ENCODE measurements around the gene PPAN.

PPAN gene

DNA sequence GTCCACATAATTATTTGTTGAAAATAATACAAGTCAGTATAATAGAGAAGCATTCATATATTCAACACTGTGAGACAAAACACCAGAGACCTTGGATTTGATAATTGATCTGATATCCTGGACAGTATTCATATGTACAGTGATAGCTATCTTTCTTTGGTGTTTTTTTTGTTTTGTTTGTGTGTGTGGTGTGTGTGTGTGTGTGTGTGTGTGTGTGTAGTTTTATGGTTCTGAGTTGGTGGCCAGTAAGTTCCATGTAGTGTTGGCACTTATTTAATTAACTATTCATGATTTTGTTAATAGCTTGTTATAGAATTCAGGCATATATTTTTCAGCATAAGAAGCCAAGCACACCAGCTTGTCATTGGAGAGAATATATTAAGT is 2.0 kb upstream of the PPAN start:
- TF ChIP-seq OSR1 (CRISPR knock-in tag; IDR thresholded peaks at IDR 0.05), result no peak
- TF ChIP-seq RARB (CRISPR knock-in tag; IDR thresholded peaks at IDR 0.05), result no peak
- TF ChIP-seq ZNF565 (CRISPR knock-in tag; conservative IDR thresholded peaks at IDR 0.05; ENCODE audit: low read depth), result no peak
- ATAC-seq, result no peak

DNA sequence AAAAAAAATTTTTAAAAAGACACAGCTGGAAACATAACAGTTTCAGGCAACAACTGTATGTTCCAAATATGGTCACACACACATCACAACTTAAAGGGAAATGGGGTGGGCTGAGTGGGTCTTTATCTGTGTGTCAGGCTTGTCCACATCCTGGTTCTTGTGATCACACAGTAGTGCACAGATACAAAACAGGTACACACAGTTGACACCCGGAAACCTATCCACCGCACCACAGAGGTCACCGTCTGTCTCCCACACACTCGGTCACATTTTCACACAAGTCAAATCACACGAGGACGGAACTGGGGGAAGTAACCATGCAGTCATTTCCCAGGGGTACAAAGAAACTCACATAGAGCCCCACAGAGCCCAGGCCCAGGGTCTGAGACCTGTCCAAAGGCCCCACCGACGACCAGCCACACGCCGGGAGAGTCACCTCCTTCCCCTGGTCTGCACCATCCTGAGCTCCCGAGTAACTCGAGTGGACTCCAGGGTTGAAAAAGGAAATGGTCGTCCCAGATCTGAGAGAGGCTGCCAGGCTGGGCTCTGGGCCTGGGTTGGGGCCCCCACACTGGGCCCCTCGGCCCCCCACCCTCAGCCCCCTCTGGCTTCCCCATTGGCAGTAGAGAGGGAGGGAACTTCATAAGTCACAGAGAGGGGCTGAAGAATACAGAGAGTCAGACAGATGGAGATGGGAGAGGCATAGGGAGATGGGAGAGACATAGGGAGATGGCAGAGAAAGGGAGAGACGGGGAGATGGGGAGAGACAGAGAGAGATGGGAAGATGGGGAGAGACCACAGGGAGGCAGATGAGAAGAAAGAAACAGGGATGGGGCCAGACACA is 1.3 kb upstream of the PPAN start:
- TF ChIP-seq OSR1 (CRISPR knock-in tag; IDR thresholded peaks at IDR 0.05) (no peak), ZNF70 (CRISPR knock-in tag; IDR thresholded peaks at IDR 0.05) (no peak), ZFP30 (CRISPR knock-in tag; IDR thresholded peaks at IDR 0.05) (no peak), ZFP3 (CRISPR knock-in tag; IDR thresholded peaks at IDR 0.05) (no peak), PPARA (CRISPR knock-in tag; IDR thresholded peaks at IDR 0.05; ENCODE audit: borderline replicate concordance) (no peak), ZNF8 (CRISPR knock-in tag; IDR thresholded peaks at IDR 0.05) (no peak)
- TF ChIP-seq, protein P1, sequence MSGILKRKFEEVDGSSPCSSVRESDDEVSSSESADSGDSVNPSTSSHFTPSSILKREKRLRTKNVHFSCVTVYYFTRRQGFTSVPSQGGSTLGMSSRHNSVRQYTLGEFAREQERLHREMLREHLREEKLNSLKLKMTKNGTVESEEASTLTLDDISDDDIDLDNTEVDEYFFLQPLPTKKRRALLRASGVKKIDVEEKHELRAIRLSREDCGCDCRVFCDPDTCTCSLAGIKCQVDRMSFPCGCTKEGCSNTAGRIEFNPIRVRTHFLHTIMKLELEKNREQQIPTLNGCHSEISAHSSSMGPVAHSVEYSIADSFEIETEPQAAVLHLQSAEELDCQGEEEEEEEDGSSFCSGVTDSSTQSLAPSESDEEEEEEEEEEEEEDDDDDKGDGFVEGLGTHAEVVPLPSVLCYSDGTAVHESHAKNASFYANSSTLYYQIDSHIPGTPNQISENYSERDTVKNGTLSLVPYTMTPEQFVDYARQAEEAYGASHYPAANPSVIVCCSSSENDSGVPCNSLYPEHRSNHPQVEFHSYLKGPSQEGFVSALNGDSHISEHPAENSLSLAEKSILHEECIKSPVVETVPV (CRISPR knock-in tag; IDR thresholded peaks at IDR 0.05), result no peak
- TF ChIP-seq, protein P2, sequence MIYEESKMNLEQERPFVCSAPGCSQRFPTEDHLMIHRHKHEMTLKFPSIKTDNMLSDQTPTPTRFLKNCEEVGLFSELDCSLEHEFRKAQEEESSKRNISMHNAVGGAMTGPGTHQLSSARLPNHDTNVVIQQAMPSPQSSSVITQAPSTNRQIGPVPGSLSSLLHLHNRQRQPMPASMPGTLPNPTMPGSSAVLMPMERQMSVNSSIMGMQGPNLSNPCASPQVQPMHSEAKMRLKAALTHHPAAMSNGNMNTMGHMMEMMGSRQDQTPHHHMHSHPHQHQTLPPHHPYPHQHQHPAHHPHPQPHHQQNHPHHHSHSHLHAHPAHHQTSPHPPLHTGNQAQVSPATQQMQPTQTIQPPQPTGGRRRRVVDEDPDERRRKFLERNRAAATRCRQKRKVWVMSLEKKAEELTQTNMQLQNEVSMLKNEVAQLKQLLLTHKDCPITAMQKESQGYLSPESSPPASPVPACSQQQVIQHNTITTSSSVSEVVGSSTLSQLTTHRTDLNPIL (CRISPR knock-in tag; IDR thresholded peaks at IDR 0.05; ENCODE audit: low read depth), result no peak
- TF ChIP-seq, protein P3, sequence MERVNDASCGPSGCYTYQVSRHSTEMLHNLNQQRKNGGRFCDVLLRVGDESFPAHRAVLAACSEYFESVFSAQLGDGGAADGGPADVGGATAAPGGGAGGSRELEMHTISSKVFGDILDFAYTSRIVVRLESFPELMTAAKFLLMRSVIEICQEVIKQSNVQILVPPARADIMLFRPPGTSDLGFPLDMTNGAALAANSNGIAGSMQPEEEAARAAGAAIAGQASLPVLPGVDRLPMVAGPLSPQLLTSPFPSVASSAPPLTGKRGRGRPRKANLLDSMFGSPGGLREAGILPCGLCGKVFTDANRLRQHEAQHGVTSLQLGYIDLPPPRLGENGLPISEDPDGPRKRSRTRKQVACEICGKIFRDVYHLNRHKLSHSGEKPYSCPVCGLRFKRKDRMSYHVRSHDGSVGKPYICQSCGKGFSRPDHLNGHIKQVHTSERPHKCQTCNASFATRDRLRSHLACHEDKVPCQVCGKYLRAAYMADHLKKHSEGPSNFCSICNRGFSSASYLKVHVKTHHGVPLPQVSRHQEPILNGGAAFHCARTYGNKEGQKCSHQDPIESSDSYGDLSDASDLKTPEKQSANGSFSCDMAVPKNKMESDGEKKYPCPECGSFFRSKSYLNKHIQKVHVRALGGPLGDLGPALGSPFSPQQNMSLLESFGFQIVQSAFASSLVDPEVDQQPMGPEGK (CRISPR knock-in tag; IDR thresholded peaks at IDR 0.05; ENCODE audit: borderline replicate concordance), result no peak
- TF ChIP-seq, protein P4, sequence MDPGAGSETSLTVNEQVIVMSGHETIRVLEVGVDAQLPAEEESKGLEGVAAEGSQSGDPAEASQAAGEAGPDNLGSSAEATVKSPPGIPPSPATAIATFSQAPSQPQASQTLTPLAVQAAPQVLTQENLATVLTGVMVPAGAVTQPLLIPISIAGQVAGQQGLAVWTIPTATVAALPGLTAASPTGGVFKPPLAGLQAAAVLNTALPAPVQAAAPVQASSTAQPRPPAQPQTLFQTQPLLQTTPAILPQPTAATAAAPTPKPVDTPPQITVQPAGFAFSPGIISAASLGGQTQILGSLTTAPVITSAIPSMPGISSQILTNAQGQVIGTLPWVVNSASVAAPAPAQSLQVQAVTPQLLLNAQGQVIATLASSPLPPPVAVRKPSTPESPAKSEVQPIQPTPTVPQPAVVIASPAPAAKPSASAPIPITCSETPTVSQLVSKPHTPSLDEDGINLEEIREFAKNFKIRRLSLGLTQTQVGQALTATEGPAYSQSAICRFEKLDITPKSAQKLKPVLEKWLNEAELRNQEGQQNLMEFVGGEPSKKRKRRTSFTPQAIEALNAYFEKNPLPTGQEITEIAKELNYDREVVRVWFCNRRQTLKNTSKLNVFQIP (CRISPR knock-in tag; IDR thresholded peaks at IDR 0.05; ENCODE audit: borderline replicate concordance, low read depth), result no peak
- no peak for ATAC-seq

DNA sequence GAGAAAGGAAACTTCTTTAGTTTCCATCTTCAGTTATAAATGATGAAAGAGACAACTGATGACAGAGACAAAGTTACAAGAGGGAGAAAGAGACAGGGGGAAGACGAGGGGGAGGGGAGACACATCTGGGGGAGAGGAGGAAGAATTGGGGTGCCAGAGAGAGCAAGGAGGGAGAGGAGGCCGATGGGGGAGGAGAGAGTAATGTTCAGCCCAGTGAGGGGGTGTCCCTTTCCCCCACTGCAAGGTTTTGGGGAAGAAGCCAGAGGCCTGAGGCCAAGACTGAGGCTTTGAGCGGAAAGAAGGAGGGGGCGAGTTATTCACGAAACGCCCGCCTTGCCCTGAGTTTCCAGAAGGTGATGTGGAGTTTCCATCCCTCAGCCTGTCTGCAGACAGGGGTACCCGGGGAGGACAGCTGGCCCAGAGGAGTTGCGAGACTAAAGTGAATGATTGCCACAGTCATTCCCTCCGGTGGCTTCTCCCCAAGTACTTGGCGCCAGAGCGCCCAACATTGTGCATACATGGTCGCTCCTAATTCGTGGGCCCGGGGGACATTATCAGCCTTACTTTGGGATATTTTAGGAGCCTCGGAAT is 558 bp upstream of the PPAN start:
- TF ChIP-seq CSDC2 (CRISPR knock-in tag; IDR thresholded peaks at IDR 0.05) (no peak), OSR1 (CRISPR knock-in tag; IDR thresholded peaks at IDR 0.05) (no peak)
- TF ChIP-seq, protein P1 (CRISPR knock-in tag; IDR thresholded peaks at IDR 0.05), result no peak
- TF ChIP-seq, protein P5, sequence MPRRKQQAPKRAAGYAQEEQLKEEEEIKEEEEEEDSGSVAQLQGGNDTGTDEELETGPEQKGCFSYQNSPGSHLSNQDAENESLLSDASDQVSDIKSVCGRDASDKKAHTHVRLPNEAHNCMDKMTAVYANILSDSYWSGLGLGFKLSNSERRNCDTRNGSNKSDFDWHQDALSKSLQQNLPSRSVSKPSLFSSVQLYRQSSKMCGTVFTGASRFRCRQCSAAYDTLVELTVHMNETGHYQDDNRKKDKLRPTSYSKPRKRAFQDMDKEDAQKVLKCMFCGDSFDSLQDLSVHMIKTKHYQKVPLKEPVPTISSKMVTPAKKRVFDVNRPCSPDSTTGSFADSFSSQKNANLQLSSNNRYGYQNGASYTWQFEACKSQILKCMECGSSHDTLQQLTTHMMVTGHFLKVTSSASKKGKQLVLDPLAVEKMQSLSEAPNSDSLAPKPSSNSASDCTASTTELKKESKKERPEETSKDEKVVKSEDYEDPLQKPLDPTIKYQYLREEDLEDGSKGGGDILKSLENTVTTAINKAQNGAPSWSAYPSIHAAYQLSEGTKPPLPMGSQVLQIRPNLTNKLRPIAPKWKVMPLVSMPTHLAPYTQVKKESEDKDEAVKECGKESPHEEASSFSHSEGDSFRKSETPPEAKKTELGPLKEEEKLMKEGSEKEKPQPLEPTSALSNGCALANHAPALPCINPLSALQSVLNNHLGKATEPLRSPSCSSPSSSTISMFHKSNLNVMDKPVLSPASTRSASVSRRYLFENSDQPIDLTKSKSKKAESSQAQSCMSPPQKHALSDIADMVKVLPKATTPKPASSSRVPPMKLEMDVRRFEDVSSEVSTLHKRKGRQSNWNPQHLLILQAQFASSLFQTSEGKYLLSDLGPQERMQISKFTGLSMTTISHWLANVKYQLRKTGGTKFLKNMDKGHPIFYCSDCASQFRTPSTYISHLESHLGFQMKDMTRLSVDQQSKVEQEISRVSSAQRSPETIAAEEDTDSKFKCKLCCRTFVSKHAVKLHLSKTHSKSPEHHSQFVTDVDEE (CRISPR knock-in tag; IDR thresholded peaks at IDR 0.05), result no peak
- ATAC-seq, result no peak

DNA sequence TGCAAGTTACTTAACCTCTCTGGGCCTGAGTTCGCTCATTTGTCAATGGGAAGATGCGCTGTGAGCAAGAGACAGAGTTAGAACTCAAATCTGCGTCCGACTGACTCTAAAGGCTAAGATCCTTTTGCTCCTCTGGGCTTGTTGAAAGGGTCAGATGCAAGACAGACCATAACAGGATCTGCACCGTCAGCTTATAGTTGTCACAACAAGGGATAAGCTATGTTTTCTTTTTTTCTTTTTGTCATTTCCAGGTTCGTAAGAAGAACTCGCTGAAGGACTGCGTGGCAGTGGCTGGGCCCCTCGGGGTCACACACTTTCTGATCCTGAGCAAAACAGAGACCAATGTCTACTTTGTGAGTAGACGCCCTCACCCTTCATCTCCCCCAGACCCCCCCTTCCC is 1.1 kb downstream of the PPAN start:
- ATAC-seq, result no peak
- TF ChIP-seq ZFP30 (CRISPR knock-in tag; IDR thresholded peaks at IDR 0.05), result no peak
- TF ChIP-seq SNAI2 (CRISPR knock-in tag; IDR thresholded peaks at IDR 0.05), result no peak
- no peak for TF ChIP-seq ZNF8 (CRISPR knock-in tag; IDR thresholded peaks at IDR 0.05)
- no peak for TF ChIP-seq TCF4 (CRISPR knock-in tag; IDR thresholded peaks at IDR 0.05; ENCODE audit: borderline replicate concordance)
- TF ChIP-seq GLIS3 (CRISPR knock-in tag; IDR thresholded peaks at IDR 0.05), result no peak
- TF ChIP-seq ZFP3 (CRISPR knock-in tag; IDR thresholded peaks at IDR 0.05), result no peak
- no peak for TF ChIP-seq ISL1 (CRISPR knock-in tag; IDR thresholded peaks at IDR 0.05)
- no peak for TF ChIP-seq BACH2 (CRISPR knock-in tag; IDR thresholded peaks at IDR 0.05; ENCODE audit: borderline replicate concordance)
- TF ChIP-seq, protein P1 (CRISPR knock-in tag; IDR thresholded peaks at IDR 0.05), result no peak
- TF ChIP-seq ZNF565 (CRISPR knock-in tag; conservative IDR thresholded peaks at IDR 0.05; ENCODE audit: low read depth), result no peak
- TF ChIP-seq, protein P2 (CRISPR knock-in tag; IDR thresholded peaks at IDR 0.05; ENCODE audit: low read depth), result no peak
